Endothelial cell of umbilical vein (primary cell): ENCODE data around the gene GRK6.

Source experiments
- CTCF ChIP-seq, 2 donors: IDR thresholded peaks; 1 replicate in 1 of 2; 2 replicates in 1 of 2; pipeline ENCODE4 v1.5.1; 2011; ENCODE audit warnings: low read length in 2 of 2, mild to moderate bottlenecking in 2 of 2, moderate library complexity in 2 of 2, control low read depth in 1 of 2, inconsistent platforms in 1 of 2, low read depth in 1 of 2; ENCODE audit not compliant: insufficient read depth in 1 of 2; ENCODE audit errors: extremely low read depth in 1 of 2
- EZH2 ChIP-seq: IDR thresholded peaks from 2 replicates; pipeline ENCODE4 v1.6.1; 2012; ENCODE audit warnings: borderline replicate concordance, low read depth, mild to moderate bottlenecking, moderate library complexity, low read length, inconsistent platforms; ENCODE audit not compliant: severe bottlenecking
- GATA2 ChIP-seq: IDR thresholded peaks from 2 replicates; pipeline ENCODE4 v1.7.0; 2011; ENCODE audit warnings: low read depth, mild to moderate bottlenecking, moderate library complexity, mixed read lengths, low read length; ENCODE audit not compliant: insufficient read length, insufficient read depth
- JUN ChIP-seq: IDR thresholded peaks from 2 replicates; pipeline ENCODE4 v1.6.1; 2011; ENCODE audit warnings: borderline replicate concordance, low read depth; ENCODE audit not compliant: insufficient read length, insufficient read depth
- MYC ChIP-seq: IDR thresholded peaks from one replicate; pipeline ENCODE4 v1.6.1; 2011; ENCODE audit warnings: mild to moderate bottlenecking, low read depth, low read length
- POLR2A ChIP-seq: IDR thresholded peaks from 2 replicates; pipeline ENCODE4 v1.6.1; 2012; ENCODE audit warnings: low read depth, mild to moderate bottlenecking, control low read depth, low read length
- POLR2AphosphoS5 ChIP-seq: IDR thresholded peaks from 2 replicates; pipeline ENCODE4 v1.6.1; 2012; ENCODE audit warnings: low read depth, mild to moderate bottlenecking, control low read depth, low read length, moderate library complexity; ENCODE audit not compliant: insufficient read depth
- TF ChIP-seq, protein P1 (sequence below): IDR thresholded peaks from 2 replicates; pipeline ENCODE4 v1.6.1; 2011; ENCODE audit not compliant: insufficient read depth, insufficient read length

GRCh38 chr5:177388521-177389052 is 37.9 kb upstream of the GRK6 start:
- TF ChIP-seq CTCF (IDR thresholded peaks at IDR 0.05; ENCODE audit: extremely low read depth in 1 of 2, insufficient read depth in 1 of 2, low read depth in 1 of 2, low read length in 2 of 2): no peak
- no peak for TF ChIP-seq MYC
- no peak for TF ChIP-seq EZH2
- TF ChIP-seq POLR2A: no peak
- no peak for TF ChIP-seq POLR2AphosphoS5
- TF ChIP-seq, protein P1, sequence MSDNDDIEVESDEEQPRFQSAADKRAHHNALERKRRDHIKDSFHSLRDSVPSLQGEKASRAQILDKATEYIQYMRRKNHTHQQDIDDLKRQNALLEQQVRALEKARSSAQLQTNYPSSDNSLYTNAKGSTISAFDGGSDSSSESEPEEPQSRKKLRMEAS: no peak
- no peak for TF ChIP-seq GATA2
- TF ChIP-seq JUN: no peak
